NCI-H2171 (cell line): Measurements from ENCODE around the gene FNDC4.

Source experiments
- DNase-seq: peaks from one replicate; lab custom pipeline; 2025; lab: John Stamatoyannopoulos, UW

The FNDC4 gene

GRCh38 chr2:27493948-27494283, 1.1 kb downstream of the FNDC4 start:
- DNase-seq: no peak

- DNase-seq: no peak
Observed at GRCh38 chr2:27492557-27492956, 2.4 kb downstream of the FNDC4 start.

GRCh38 chr2:27489498-27490397, 5.3 kb downstream of the FNDC4 start, which contains the start of gene IFT172:
Gene IFT172 (minus strand): TSS chr2:27489743. CDS start chr2:27489653, 90 bp downstream.
- DNase-seq: peak; percentile 100

- no peak for DNase-seq
Observed at GRCh38 chr2:27489118-27489497, 5.9 kb downstream of the FNDC4 start.

GRCh38 chr2:27485496-27485895, 9.5 kb downstream of the FNDC4 start:
- no peak for DNase-seq

- no peak for DNase-seq
Observed at GRCh38 chr2:27471961-27472360, 23.0 kb downstream of the FNDC4 start.

GRCh38 chr2:27464443-27464842, 30.6 kb downstream of the FNDC4 start:
- no peak for DNase-seq

GRCh38 chr2:27461118-27461517, 33.9 kb downstream of the FNDC4 start:
- no peak for DNase-seq

- no peak for DNase-seq
Observed at GRCh38 chr2:27453968-27454367, 41.0 kb downstream of the FNDC4 start.

GRCh38 chr2:27451095-27451494, 43.9 kb downstream of the FNDC4 start:
- no peak for DNase-seq

- no peak for DNase-seq
Observed at GRCh38 chr2:27448381-27448780, 46.6 kb downstream of the FNDC4 start.

GRCh38 chr2:27446057-27446456, 48.9 kb downstream of the FNDC4 start:
- DNase-seq: no peak

GRCh38 chr2:27445615-27446014, 49.4 kb downstream of the FNDC4 start:
- no peak for DNase-seq

GRCh38 chr2:27445155-27445554, 49.8 kb downstream of the FNDC4 start:
- no peak for DNase-seq

- no peak for DNase-seq
Observed at GRCh38 chr2:27442920-27443282, 52.1 kb downstream of the FNDC4 start.

GRCh38 chr2:27441958-27442919, 52.8 kb downstream of the FNDC4 start, which contains the start of gene KRTCAP3:
Gene KRTCAP3 (plus strand): TSS chr2:27442381. CDS start chr2:27442413, 32 bp downstream.
- DNase-seq: peak; percentile 93
